OCI-LY3 (cell line): Measurements from ENCODE around the gene PRODH2.

Experiments
- H2AFZ ChIP-seq: fragments of 200-600, 300-600 bp; shearing (Covaris generic); 2 replicates; pipeline ENCODE4 v1.6.0; 2014; ENCODE audit warnings: antibody characterized with exemption, low read depth, low read length
- H3K27ac ChIP-seq: fragments of 200-600, 300-600 bp; sonication (generic); 2 replicates; pipeline ENCODE4 v1.5.1; 2014; ENCODE audit warnings: mild to moderate bottlenecking, low read length, moderate library complexity, mixed read lengths
- H3K27me3 ChIP-seq: fragments of 200-600, 300-600 bp; sonication (generic); 2 replicates; pipeline ENCODE4 v1.6.1; 2014; ENCODE audit warnings: low read depth, low read length, mixed read lengths
- H3K36me3 ChIP-seq: fragments of 200-600, 300-600 bp; sonication (generic); replicated peaks from 2 replicates; pipeline ENCODE3; 2014; ENCODE audit warnings: low read depth, low read length, mixed read lengths
- H3K4me1 ChIP-seq: fragments of 300-600, 200-600 bp; sonication (generic); 2 replicates; pipeline ENCODE4 v1.6.1; 2014; ENCODE audit warnings: low read length, mixed read lengths
- H3K4me2 ChIP-seq: fragments of 200-600, 300-600 bp; sonication (generic); 2 replicates; pipeline ENCODE4 v1.6.1; 2014; ENCODE audit warnings: low read length, mixed read lengths
- H3K4me3 ChIP-seq: fragments of 300-600, 200-600 bp; sonication (generic); 2 replicates; pipeline ENCODE4 v1.5.1; 2014; ENCODE audit warnings: antibody characterized with exemption, mild to moderate bottlenecking, low read length, moderate library complexity
- H3K79me2 ChIP-seq: fragments of 300-600, 200-600 bp; shearing (Covaris generic); 2 replicates; pipeline ENCODE4 v1.6.1; 2014; ENCODE audit warnings: mild to moderate bottlenecking, low read length, mixed read lengths
- H3K9ac ChIP-seq: fragments of 300-600, 200-600 bp; shearing (Covaris generic); 2 replicates; pipeline ENCODE4 v1.6.0; 2014; ENCODE audit warnings: mild to moderate bottlenecking, low read length, moderate library complexity
- H3K9me3 ChIP-seq: fragments of 200-600, 300-600 bp; shearing (Covaris generic); 2 replicates; pipeline ENCODE4 v1.6.1; 2014; ENCODE audit warnings: low read length, mixed read lengths; ENCODE audit not compliant: insufficient read depth
- H4K20me1 ChIP-seq: fragments of 200-600, 300-600 bp; sonication (generic); 2 replicates; pipeline ENCODE4 v1.6.1; 2016; ENCODE audit warnings: low read length, mixed read lengths; ENCODE audit not compliant: insufficient read depth
- EZH2phosphoT487 ChIP-seq: fragments of 200-600 bp; shearing (Covaris generic); IDR thresholded peaks from 2 replicates; pipeline ENCODE4 v1.6.1; 2018; ENCODE audit warnings: antibody characterized with exemption, mixed run types, low read depth
- TF ChIP-seq, protein P1 (sequence below): fragments of 200-600, 300-600 bp; sonication (generic); IDR thresholded peaks from 2 replicates; pipeline ENCODE4 v1.5.1; 2014; ENCODE audit warnings: antibody characterized with exemption, low read length, low read depth

The PRODH2 gene

DNA sequence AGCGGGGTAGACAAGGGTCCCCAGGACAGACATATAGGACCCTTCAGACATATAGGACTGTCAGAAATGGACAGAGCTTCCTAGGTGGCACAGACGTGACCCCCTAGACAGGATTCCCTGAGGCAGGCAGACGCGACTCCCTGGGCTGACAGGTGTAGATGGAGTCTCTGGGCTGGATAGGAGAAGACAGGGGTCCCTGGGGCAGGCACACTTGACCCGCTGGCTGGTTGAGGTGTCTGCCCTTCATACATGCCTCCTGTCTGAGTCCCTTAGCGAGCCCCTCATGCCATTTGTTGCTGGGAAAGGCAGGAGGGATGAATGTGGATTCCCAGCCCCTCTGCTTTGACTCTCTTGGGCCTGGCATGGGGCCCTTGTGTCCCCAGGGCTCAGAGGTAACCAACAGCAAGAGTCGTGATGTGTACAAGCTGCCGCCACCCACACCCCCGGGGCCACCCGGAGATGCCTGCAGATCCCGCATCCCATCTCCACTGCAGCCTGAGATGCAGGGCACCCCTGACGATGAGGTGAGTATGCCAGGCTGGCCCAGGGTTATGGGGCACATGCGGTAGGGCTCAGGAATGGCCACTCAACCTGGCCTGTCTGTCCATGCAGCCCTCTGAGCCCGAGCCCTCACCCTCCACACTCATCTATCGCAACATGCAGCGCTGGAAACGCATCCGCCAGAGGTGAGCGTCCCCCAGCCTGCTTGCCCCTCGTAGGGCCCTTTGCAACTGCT, 58.8 kb downstream of the PRODH2 start:
- H3K4me3 ChIP-seq: no peak overlapping the region
- no peak overlapping the region for H3K9ac ChIP-seq
- no peak overlapping the region for H3K27ac ChIP-seq
- TF ChIP-seq EZH2phosphoT487: no peak
- TF ChIP-seq, protein P1, sequence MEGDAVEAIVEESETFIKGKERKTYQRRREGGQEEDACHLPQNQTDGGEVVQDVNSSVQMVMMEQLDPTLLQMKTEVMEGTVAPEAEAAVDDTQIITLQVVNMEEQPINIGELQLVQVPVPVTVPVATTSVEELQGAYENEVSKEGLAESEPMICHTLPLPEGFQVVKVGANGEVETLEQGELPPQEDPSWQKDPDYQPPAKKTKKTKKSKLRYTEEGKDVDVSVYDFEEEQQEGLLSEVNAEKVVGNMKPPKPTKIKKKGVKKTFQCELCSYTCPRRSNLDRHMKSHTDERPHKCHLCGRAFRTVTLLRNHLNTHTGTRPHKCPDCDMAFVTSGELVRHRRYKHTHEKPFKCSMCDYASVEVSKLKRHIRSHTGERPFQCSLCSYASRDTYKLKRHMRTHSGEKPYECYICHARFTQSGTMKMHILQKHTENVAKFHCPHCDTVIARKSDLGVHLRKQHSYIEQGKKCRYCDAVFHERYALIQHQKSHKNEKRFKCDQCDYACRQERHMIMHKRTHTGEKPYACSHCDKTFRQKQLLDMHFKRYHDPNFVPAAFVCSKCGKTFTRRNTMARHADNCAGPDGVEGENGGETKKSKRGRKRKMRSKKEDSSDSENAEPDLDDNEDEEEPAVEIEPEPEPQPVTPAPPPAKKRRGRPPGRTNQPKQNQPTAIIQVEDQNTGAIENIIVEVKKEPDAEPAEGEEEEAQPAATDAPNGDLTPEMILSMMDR: no peak
- peaks cover 1% of the 10 kb centered on the region; the same call in 1 of the 2 replicates for H4K20me1 ChIP-seq
- H3K79me2 ChIP-seq: peaks cover 6% of the 10 kb centered on the region
- H3K4me2 ChIP-seq: no peak overlapping the region
- H3K27me3 ChIP-seq: no peaks in the 10 kb centered on the region
- no peaks in the 10 kb centered on the region for H3K9me3 ChIP-seq
- H2AFZ ChIP-seq: no peak overlapping the region
- H3K36me3 ChIP-seq: no peaks in the 10 kb centered on the region
- H3K4me1 ChIP-seq: peaks cover 11% of the 10 kb centered on the region

DNA sequence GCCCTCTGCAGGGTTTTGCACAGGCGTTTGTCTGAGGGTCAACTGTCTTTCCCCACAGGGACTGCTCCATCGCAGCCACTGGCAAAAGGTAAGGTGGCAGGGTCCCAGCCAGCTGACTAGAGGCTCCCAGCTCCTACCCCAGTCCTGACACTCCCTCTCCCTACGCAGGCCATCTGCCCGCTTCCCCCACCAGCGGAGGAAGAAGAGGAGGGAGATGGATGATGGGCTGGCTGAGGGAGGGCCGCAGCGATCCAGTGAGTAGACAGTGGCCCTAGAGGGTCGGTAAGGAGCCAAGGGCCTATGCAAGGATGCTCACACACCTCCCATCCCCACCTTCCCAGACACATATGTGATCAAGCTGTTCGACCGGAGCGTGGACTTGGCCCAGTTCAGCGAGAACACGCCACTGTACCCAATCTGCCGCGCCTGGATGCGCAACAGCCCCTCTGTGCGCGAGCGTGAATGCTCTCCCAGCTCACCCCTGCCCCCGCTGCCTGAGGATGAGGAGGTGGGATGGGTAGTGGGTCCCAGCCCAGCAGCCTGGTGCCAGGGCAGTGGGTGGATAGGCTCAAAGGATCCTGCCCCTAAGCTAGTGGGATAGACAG, 59.8 kb downstream of the PRODH2 start:
- no peak overlapping the region for H3K4me2 ChIP-seq
- TF ChIP-seq, protein P1: no peak
- no peak for TF ChIP-seq EZH2phosphoT487
- 0 out of 2 replicates have a peak, but pooled peaks cover 3% of the 10 kb centered on the region for H3K79me2 ChIP-seq
- H3K9ac ChIP-seq: no peak overlapping the region
- no peaks in the 10 kb centered on the region for H3K36me3 ChIP-seq
- no peak overlapping the region for H3K27ac ChIP-seq
- no peaks in the 10 kb centered on the region for H3K27me3 ChIP-seq
- H3K9me3 ChIP-seq: no peaks in the 10 kb centered on the region
- no peaks in the 10 kb centered on the region for H4K20me1 ChIP-seq
- no peak overlapping the region for H3K4me3 ChIP-seq
- H2AFZ ChIP-seq: no peak overlapping the region
- H3K4me1 ChIP-seq: peaks cover 12% of the 10 kb centered on the region

DNA sequence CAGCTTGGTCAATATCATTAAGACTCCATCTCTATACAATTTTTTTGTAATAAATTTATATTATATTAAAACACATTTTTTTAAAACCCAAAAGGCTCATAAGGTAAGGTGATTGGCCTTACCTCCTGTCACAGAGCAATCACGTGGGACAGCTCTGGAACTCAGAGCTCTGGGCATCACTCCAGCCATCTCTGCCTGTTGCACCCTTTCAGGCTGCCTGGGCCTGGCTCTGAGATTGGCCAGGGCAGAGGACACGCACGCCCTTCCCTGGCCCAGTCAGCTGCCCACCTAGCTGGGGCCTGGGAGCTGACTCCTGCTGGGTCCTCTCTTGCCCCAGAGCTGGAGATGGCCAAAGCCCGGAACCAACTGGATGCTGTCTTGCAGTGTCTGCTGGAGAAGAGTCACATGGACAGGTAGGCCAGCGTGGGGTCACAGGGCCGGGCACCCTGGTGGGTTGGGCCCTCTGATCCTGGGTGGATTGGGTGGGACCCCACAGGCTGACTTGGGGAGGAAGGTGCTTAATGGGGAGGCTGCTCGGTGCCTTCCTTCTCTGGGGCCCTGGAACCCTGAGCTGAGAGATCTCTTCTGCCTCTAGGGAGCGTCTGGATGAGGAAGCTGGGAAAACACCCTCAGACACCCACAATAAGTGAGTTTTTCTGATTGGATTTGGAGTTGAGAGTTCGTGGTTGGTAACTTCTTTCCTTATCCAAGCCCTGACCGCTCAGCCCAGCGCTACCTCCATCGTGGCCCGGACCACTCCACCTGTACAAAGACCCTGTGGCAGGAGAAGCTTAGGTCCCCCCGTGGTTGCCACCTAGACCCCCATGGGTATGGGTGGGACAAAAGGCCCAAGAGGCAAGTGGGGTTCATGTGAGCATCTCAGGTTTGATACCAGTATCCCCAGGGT, 60.6 kb downstream of the PRODH2 start:
- Histone ChIP-seq H3K9ac (no peak overlapping the region), H3K27me3 (no peaks in the 10 kb centered on the region), H3K36me3 (no peaks in the 10 kb centered on the region)

More for the DNA sequence above, 60.6 kb downstream of the PRODH2 start:
- no peak for TF ChIP-seq EZH2phosphoT487
- TF ChIP-seq, protein P1: no peak
- 0 out of 2 replicates have a peak, but pooled peaks cover 2% of the 10 kb centered on the region for H3K79me2 ChIP-seq
- H3K4me3 ChIP-seq: no peak overlapping the region
- no peak overlapping the region for H2AFZ ChIP-seq
- H3K4me2 ChIP-seq: no peak overlapping the region
- no peaks in the 10 kb centered on the region for H3K9me3 ChIP-seq
- no peaks in the 10 kb centered on the region for H4K20me1 ChIP-seq
- H3K27ac ChIP-seq: no peak overlapping the region
- peaks cover 12% of the 10 kb centered on the region for H3K4me1 ChIP-seq
